ENCODE measurements around the gene CRYGN.

Gene CRYGN

DNA sequence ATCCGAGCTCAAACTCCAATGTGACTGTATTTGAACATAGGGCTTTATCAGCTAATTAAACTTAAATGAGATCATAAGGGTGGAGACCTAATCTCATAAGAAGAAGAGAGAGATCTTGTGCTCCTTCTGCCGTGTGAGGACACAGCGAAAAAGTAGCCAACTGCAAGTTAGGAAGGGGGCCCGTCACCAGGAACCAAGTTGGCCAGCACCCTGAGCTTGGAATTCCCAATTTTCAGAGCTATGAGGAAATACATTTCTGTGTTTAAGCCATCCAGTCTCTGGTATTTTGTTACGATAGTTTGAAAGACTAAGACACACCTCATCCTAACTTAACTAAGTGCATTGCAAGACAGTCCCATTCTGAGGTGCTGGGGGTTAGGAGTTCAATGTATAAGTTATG lies 16.0 kb downstream of the CRYGN start:
- Histone ChIP-seq H3K4me2 (ENCODE audit: low read depth, low read length) (no peak overlapping the region), H3K27ac (ENCODE audit: low read length) (no peak overlapping the region), H3K4me3 (ENCODE audit: low read length) (no peak overlapping the region), H3K9me3 (replicated peaks; ENCODE audit: insufficient read depth, low read length) (no peaks in the 10 kb centered on the region), H3K79me2 (ENCODE audit: low read length) (no peaks in the 10 kb centered on the region), H3F3A (ENCODE audit: insufficient read depth, low read length) (peaks cover 1% of the 10 kb centered on the region; the same call in 1 of the 2 replicates), H2AFZ (ENCODE audit: low read length) (no peak overlapping the region), H3K27me3 (replicated peaks; ENCODE audit: insufficient read depth, low read length) (no peaks in the 10 kb centered on the region; the same call in 1 of the 2 replicates), H3K4me1 (ENCODE audit: low read length) (peaks cover 2% of the 10 kb centered on the region), H3K9me2 (replicated peaks; ENCODE audit: insufficient read depth, low read length) (no peaks in the 10 kb centered on the region), H4K20me1 (ENCODE audit: insufficient read depth, low read length) (no peaks in the 10 kb centered on the region), H3K36me3 (replicated peaks; ENCODE audit: insufficient read depth, low read length) (no peaks in the 10 kb centered on the region), H3K9ac (ENCODE audit: low read length) (no peak overlapping the region)
- TF ChIP-seq, protein P1, sequence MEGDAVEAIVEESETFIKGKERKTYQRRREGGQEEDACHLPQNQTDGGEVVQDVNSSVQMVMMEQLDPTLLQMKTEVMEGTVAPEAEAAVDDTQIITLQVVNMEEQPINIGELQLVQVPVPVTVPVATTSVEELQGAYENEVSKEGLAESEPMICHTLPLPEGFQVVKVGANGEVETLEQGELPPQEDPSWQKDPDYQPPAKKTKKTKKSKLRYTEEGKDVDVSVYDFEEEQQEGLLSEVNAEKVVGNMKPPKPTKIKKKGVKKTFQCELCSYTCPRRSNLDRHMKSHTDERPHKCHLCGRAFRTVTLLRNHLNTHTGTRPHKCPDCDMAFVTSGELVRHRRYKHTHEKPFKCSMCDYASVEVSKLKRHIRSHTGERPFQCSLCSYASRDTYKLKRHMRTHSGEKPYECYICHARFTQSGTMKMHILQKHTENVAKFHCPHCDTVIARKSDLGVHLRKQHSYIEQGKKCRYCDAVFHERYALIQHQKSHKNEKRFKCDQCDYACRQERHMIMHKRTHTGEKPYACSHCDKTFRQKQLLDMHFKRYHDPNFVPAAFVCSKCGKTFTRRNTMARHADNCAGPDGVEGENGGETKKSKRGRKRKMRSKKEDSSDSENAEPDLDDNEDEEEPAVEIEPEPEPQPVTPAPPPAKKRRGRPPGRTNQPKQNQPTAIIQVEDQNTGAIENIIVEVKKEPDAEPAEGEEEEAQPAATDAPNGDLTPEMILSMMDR (IDR thresholded peaks at IDR 0.05; ENCODE audit: low read length), result no peak
- no peak for TF ChIP-seq EZH2phosphoT487 (IDR thresholded peaks at IDR 0.05; ENCODE audit: low read length)
- no peak for TF ChIP-seq EZH2 (optimal IDR thresholded peaks at IDR 0.05; ENCODE audit: low read depth, low read length)
- no peak for DNase-seq

DNA sequence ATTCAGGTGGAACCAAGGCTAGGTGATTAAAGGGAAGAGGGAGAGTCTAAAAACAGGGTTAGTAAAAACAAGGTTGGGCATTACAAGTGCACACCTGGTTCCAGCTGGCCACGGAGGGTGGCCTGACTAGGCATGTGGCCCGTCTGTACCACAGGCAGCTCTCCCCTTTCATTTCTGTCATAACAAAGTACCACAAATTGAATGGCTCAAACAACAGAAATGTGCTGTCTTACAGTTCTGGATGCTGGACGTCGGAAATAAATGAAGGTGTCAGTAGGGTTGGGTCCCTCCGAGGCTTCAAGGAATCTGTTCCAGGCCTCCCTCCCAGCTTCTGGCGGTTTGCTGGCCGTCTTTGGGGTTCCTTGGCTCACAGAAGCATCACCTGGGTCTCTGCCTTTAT lies 16.7 kb downstream of the CRYGN start:
- H2AFZ ChIP-seq (ENCODE audit: low read length), result no peak overlapping the region
- no peaks in the 10 kb centered on the region for H3F3A ChIP-seq (ENCODE audit: insufficient read depth, low read length)
- H3K36me3 ChIP-seq (replicated peaks; ENCODE audit: insufficient read depth, low read length), result no peaks in the 10 kb centered on the region
- no peak overlapping the region for H3K4me2 ChIP-seq (ENCODE audit: low read depth, low read length)
- H3K4me3 ChIP-seq (ENCODE audit: low read length), result no peak overlapping the region
- H3K9me3 ChIP-seq (replicated peaks; ENCODE audit: insufficient read depth, low read length), result no peaks in the 10 kb centered on the region
- no peaks in the 10 kb centered on the region; the same call in 1 of the 2 replicates for H3K27me3 ChIP-seq (replicated peaks; ENCODE audit: insufficient read depth, low read length)
- no peak overlapping the region for H3K27ac ChIP-seq (ENCODE audit: low read length)
- H3K79me2 ChIP-seq (ENCODE audit: low read length), result no peaks in the 10 kb centered on the region
- no peaks in the 10 kb centered on the region for H3K4me1 ChIP-seq (ENCODE audit: low read length)
- DNase-seq, result no peak
- no peaks in the 10 kb centered on the region for H4K20me1 ChIP-seq (ENCODE audit: insufficient read depth, low read length)
- H3K9me2 ChIP-seq (replicated peaks; ENCODE audit: insufficient read depth, low read length), result no peaks in the 10 kb centered on the region
- TF ChIP-seq EZH2phosphoT487 (IDR thresholded peaks at IDR 0.05; ENCODE audit: low read length), result no peak
- no peak for TF ChIP-seq EZH2 (optimal IDR thresholded peaks at IDR 0.05; ENCODE audit: low read depth, low read length)
- TF ChIP-seq, protein P1 (IDR thresholded peaks at IDR 0.05; ENCODE audit: low read length), result no peak
- no peak overlapping the region for H3K9ac ChIP-seq (ENCODE audit: low read length)

DNA sequence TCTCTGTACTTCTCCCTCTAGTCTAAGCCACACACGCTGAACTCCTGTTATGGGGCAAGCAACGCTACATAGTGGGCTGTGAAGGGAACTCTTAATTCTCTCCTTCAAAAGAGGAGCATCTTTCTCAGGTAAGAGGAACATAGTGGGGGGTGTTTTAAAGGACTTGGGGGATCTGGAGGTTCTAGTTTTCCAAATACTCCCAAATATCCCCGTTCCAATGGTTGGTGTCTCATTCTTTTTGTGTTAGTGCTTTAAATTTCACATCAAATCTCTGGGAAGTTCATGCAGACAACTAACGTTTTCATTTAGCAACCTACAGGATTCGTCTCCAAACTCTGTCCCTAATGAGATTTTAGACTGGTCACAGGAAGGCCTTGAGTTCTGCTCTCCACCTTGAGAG lies 17.7 kb downstream of the CRYGN start:
- no peaks in the 10 kb centered on the region for H4K20me1 ChIP-seq (ENCODE audit: insufficient read depth, low read length)
- H3K4me3 ChIP-seq (ENCODE audit: low read length), result no peak overlapping the region
- no peak for DNase-seq

More for the DNA sequence above, 17.7 kb downstream of the CRYGN start:
- no peaks in the 10 kb centered on the region for H3F3A ChIP-seq (ENCODE audit: insufficient read depth, low read length)
- TF ChIP-seq, protein P1 (IDR thresholded peaks at IDR 0.05; ENCODE audit: low read length), result no peak
- no peak for TF ChIP-seq EZH2phosphoT487 (IDR thresholded peaks at IDR 0.05; ENCODE audit: low read length)
- TF ChIP-seq EZH2 (optimal IDR thresholded peaks at IDR 0.05; ENCODE audit: low read depth, low read length), result no peak
- H2AFZ ChIP-seq (ENCODE audit: low read length), result no peak overlapping the region
- H3K9ac ChIP-seq (ENCODE audit: low read length), result no peak overlapping the region
- no peak overlapping the region for H3K27ac ChIP-seq (ENCODE audit: low read length)
- H3K79me2 ChIP-seq (ENCODE audit: low read length), result no peaks in the 10 kb centered on the region
- no peaks in the 10 kb centered on the region for H3K9me2 ChIP-seq (replicated peaks; ENCODE audit: insufficient read depth, low read length)
- H3K27me3 ChIP-seq (replicated peaks; ENCODE audit: insufficient read depth, low read length), result no peaks in the 10 kb centered on the region; the same call in 1 of the 2 replicates
- no peaks in the 10 kb centered on the region for H3K9me3 ChIP-seq (replicated peaks; ENCODE audit: insufficient read depth, low read length)
- H3K36me3 ChIP-seq (replicated peaks; ENCODE audit: insufficient read depth, low read length), result no peaks in the 10 kb centered on the region
- H3K4me1 ChIP-seq (ENCODE audit: low read length), result no peaks in the 10 kb centered on the region
- H3K4me2 ChIP-seq (ENCODE audit: low read depth, low read length), result no peak overlapping the region

Measured in MM.1S (cell line).